Mucosa of stomach (tissue), 1 donor: Measurements from ENCODE around the gene THRB.
"Not testable (repeated sequence)": the region's sequence is repeated elsewhere in the genome, so short reads cannot be mapped to it uniquely, and the experiment has no call there.

Experiments used
- H3K27me3 ChIP-seq: one replicate; pipeline ENCODE4 v1.7.0; 2013; ENCODE audit warnings: mild to moderate bottlenecking, low read length; ENCODE audit not compliant: control insufficient read depth, insufficient read depth
- H3K36me3 ChIP-seq: one replicate; pipeline ENCODE4 v1.7.0; 2013; ENCODE audit warnings: low read length; ENCODE audit not compliant: control insufficient read depth, insufficient read depth
- H3K4me1 ChIP-seq: one replicate; pipeline ENCODE4 v1.7.0; 2013; ENCODE audit warnings: mild to moderate bottlenecking, low read length; ENCODE audit not compliant: control insufficient read depth, insufficient read depth
- H3K4me3 ChIP-seq: one replicate; pipeline ENCODE4 v1.7.0; 2013; ENCODE audit warnings: low read length
- H3K9ac ChIP-seq: one replicate; pipeline ENCODE4 v1.7.0; 2013; ENCODE audit warnings: mild to moderate bottlenecking, low read length, moderate library complexity
- H3K9me3 ChIP-seq: one replicate; pipeline ENCODE4 v1.7.0; 2013; ENCODE audit warnings: mild to moderate bottlenecking, low read length, moderate library complexity; ENCODE audit not compliant: control insufficient read depth
- donor health status: Pancreatic carcinoma.

The THRB gene

GRCh38 chr3:24406900-24407299, 87.8 kb downstream of the THRB start:
- H3K27me3 ChIP-seq: no peaks in the 10 kb centered on the region
- H3K9me3 ChIP-seq: no peaks in the 10 kb centered on the region
- H3K4me1 ChIP-seq: peaks cover under 1% of the 10 kb centered on the region
- H3K9ac ChIP-seq: no peak overlapping the region
- H3K36me3 ChIP-seq: no peaks in the 10 kb centered on the region
- no peak overlapping the region for H3K4me3 ChIP-seq

GRCh38 chr3:24405057-24405456, 89.6 kb downstream of the THRB start:
- Histone ChIP-seq H3K27me3 (no peaks in the 10 kb centered on the region), H3K9ac (no peak overlapping the region), H3K4me1 (peaks cover 17% of the 10 kb centered on the region), H3K36me3 (no peaks in the 10 kb centered on the region), H3K9me3 (no peaks in the 10 kb centered on the region), H3K4me3 (no peak overlapping the region)

GRCh38 chr3:24401811-24402185, 92.9 kb downstream of the THRB start:
- H3K4me1 ChIP-seq: peaks cover 17% of the 10 kb centered on the region
- no peak overlapping the region for H3K9ac ChIP-seq
- no peaks in the 10 kb centered on the region for H3K36me3 ChIP-seq
- no peaks in the 10 kb centered on the region for H3K9me3 ChIP-seq
- no peak overlapping the region for H3K4me3 ChIP-seq
- H3K27me3 ChIP-seq: no peaks in the 10 kb centered on the region

- Histone ChIP-seq H3K9me3 (no peaks in the 10 kb centered on the region), H3K4me3 (no peak overlapping the region), H3K9ac (no peak overlapping the region), H3K36me3 (no peaks in the 10 kb centered on the region), H3K4me1 (peaks cover 17% of the 10 kb centered on the region), H3K27me3 (no peaks in the 10 kb centered on the region)
These were observed 93.4 kb downstream of the THRB start for GRCh38 chr3:24401090-24401810.

- H3K4me3 ChIP-seq: no peak overlapping the region
- no peaks in the 10 kb centered on the region for H3K27me3 ChIP-seq
- H3K9ac ChIP-seq: no peak overlapping the region
- peaks cover 17% of the 10 kb centered on the region for H3K4me1 ChIP-seq
- H3K9me3 ChIP-seq: no peaks in the 10 kb centered on the region
- no peaks in the 10 kb centered on the region for H3K36me3 ChIP-seq
These were observed 94.2 kb downstream of the THRB start for GRCh38 chr3:24400450-24400849.

GRCh38 chr3:24400015-24400414, 94.6 kb downstream of the THRB start:
- Histone ChIP-seq H3K4me3 (no peak overlapping the region), H3K4me1 (peaks cover 17% of the 10 kb centered on the region), H3K36me3 (no peaks in the 10 kb centered on the region), H3K27me3 (no peaks in the 10 kb centered on the region), H3K9ac (no peak overlapping the region), H3K9me3 (no peaks in the 10 kb centered on the region)

- no peak overlapping the region for H3K9ac ChIP-seq
- peaks cover 17% of the 10 kb centered on the region for H3K4me1 ChIP-seq
- no peaks in the 10 kb centered on the region for H3K9me3 ChIP-seq
- no peaks in the 10 kb centered on the region for H3K36me3 ChIP-seq
- H3K4me3 ChIP-seq: no peak overlapping the region
- no peaks in the 10 kb centered on the region for H3K27me3 ChIP-seq
These were observed 95.0 kb downstream of the THRB start for GRCh38 chr3:24399614-24400013.

GRCh38 chr3:24398712-24399111, 95.9 kb downstream of the THRB start:
- not testable (repeated sequence) for H3K9ac ChIP-seq, H3K4me3 ChIP-seq
- peaks cover 17% of the 10 kb centered on the region for H3K4me1 ChIP-seq

GRCh38 chr3:24396338-24396737, 98.3 kb downstream of the THRB start:
- no peaks in the 10 kb centered on the region for H3K27me3 ChIP-seq
- peaks cover 11% of the 10 kb centered on the region for H3K4me1 ChIP-seq
- no peak overlapping the region for H3K9ac ChIP-seq
- H3K4me3 ChIP-seq: no peak overlapping the region
- H3K9me3 ChIP-seq: no peaks in the 10 kb centered on the region
- no peaks in the 10 kb centered on the region for H3K36me3 ChIP-seq

More at GRCh38 chr3:24398712-24399111, 95.9 kb downstream of the THRB start:
- not testable (repeated sequence) for H3K36me3 ChIP-seq, H3K9me3 ChIP-seq, H3K27me3 ChIP-seq

GRCh38 chr3:24394754-24395153, 99.9 kb downstream of the THRB start:
- H3K9me3 ChIP-seq: no peaks in the 10 kb centered on the region
- no peaks in the 10 kb centered on the region for H3K27me3 ChIP-seq
- no peaks in the 10 kb centered on the region for H3K36me3 ChIP-seq
- H3K4me3 ChIP-seq: no peak overlapping the region
- no peak overlapping the region for H3K9ac ChIP-seq
- peaks cover 8% of the 10 kb centered on the region for H3K4me1 ChIP-seq

- Histone ChIP-seq H3K9ac (no peak overlapping the region), H3K4me1 (peaks cover 18% of the 10 kb centered on the region), H3K36me3 (no peaks in the 10 kb centered on the region), H3K9me3 (no peaks in the 10 kb centered on the region), H3K27me3 (no peaks in the 10 kb centered on the region), H3K4me3 (no peak overlapping the region)
These were observed 101.3 kb downstream of the THRB start for GRCh38 chr3:24393316-24393715.

GRCh38 chr3:24390169-24391130, 104.2 kb downstream of the THRB start:
- no peaks in the 10 kb centered on the region for H3K9me3 ChIP-seq
- H3K27me3 ChIP-seq: no peaks in the 10 kb centered on the region
- H3K4me3 ChIP-seq: no peak overlapping the region
- peaks cover 18% of the 10 kb centered on the region for H3K4me1 ChIP-seq
- H3K36me3 ChIP-seq: no peaks in the 10 kb centered on the region
- H3K9ac ChIP-seq: no peak overlapping the region
